Activated naive CD4-positive, alpha-beta T cell treated with anti-CD3 and anti-CD28 coated beads, Interleukin-2, amount 50 U/mL, for 24 hours (primary cell): Measurements from ENCODE around the gene FAM81B.
"Not testable (repeated sequence)": the region's sequence is repeated elsewhere in the genome, so short reads cannot be mapped to it uniquely, and the experiment has no call there.

Experiments
- H3K27ac Mint-ChIP-seq: one replicate; pipeline ENCODE4 v1.8.0; 2021; ENCODE audit warnings: mild to moderate bottlenecking, mixed read lengths
- H3K27me3 Mint-ChIP-seq: one replicate; pipeline ENCODE4 v1.8.0; 2021; ENCODE audit warnings: mixed read lengths
- H3K36me3 Mint-ChIP-seq: one replicate; pipeline ENCODE4 v1.8.0; 2021; ENCODE audit warnings: mixed read lengths
- H3K4me1 Mint-ChIP-seq: one replicate; pipeline ENCODE4 v1.8.0; 2021; ENCODE audit warnings: mixed read lengths
- H3K4me3 Mint-ChIP-seq: one replicate; pipeline ENCODE4 v1.8.0; 2021; ENCODE audit warnings: mild to moderate bottlenecking, mixed read lengths
- H3K9me3 Mint-ChIP-seq: one replicate; pipeline ENCODE4 v1.8.0; 2021; ENCODE audit warnings: mixed read lengths

FAM81B gene, protein sequence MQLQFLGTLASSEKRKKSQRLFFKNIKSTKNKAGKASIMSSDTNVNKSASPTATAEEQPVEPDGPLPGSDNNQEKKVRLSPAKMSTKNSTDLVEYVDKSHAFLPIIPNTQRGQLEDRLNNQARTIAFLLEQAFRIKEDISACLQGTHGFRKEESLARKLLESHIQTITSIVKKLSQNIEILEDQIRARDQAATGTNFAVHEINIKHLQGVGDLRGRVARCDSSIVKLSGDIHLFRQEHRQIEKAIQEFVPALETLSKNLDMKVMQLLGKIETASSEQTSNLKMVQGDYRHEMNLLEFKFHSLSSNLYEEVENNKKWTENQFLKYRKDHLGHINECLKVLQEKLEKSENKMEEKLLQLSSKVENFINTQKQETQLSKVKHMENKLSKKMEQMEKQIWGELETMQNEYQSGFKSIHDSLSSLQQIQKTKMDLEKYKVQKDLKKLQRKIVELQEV

GRCh38 chr5:95390812-95391492 lies at the start of gene FAM81B:
Gene FAM81B (plus strand): TSS chr5:95391366. CDS start chr5:95391390, 24 bp downstream.
- H3K36me3 Mint-ChIP-seq = peaks cover 2% of the 10 kb centered on the region
- H3K4me3 Mint-ChIP-seq = no peak within 1 kb of the TSS
- no peaks in the 10 kb centered on the region for H3K4me1 Mint-ChIP-seq
- H3K27ac Mint-ChIP-seq = no peak within 1 kb of the TSS
- H3K27me3 Mint-ChIP-seq = peaks cover 1% of the 10 kb centered on the region
- peaks cover 7% of the 10 kb centered on the region for H3K9me3 Mint-ChIP-seq

- H3K4me3 Mint-ChIP-seq, H3K27ac Mint-ChIP-seq, H3K9me3 Mint-ChIP-seq, H3K4me1 Mint-ChIP-seq, H3K27me3 Mint-ChIP-seq, H3K36me3 Mint-ChIP-seq: not testable (repeated sequence)
Measured at GRCh38 chr5:95341444-95341843, 49.7 kb upstream of the FAM81B start.

- H3K36me3 Mint-ChIP-seq = no peaks in the 10 kb centered on the region
- H3K27ac Mint-ChIP-seq = no peak overlapping the region
- H3K4me3 Mint-ChIP-seq = no peak overlapping the region
- H3K4me1 Mint-ChIP-seq = no peaks in the 10 kb centered on the region
- H3K9me3 Mint-ChIP-seq = peaks cover 6% of the 10 kb centered on the region
- peaks cover 1% of the 10 kb centered on the region for H3K27me3 Mint-ChIP-seq
Measured at GRCh38 chr5:95347506-95348120, 43.6 kb upstream of the FAM81B start.

DNA sequence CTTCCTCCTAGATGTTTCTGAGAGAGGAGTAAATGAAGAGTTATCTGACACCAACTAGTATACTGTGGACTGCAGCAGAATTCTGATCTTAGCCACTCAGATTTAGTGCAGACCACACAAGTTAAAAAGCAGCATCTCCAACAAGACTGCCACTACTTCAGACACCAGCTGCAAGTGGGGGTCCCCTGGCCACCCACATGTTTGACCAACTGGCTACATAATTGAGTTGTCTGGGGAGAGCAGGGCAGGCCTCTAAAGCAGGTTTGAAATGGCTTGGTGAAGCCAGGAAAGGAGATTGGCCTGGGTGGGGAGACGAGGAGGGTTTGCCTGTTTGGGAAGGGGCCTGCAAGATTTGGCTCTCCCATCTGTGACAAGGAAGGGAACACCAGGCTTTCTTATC lies 40.5 kb upstream of the FAM81B start:
- H3K4me1 Mint-ChIP-seq = no peaks in the 10 kb centered on the region
- H3K9me3 Mint-ChIP-seq = peaks cover 6% of the 10 kb centered on the region
- no peak overlapping the region for H3K4me3 Mint-ChIP-seq
- peaks cover 1% of the 10 kb centered on the region for H3K27me3 Mint-ChIP-seq
- H3K36me3 Mint-ChIP-seq = no peaks in the 10 kb centered on the region
- H3K27ac Mint-ChIP-seq = no peak overlapping the region

GRCh38 chr5:95352691-95353090 lies 38.5 kb upstream of the FAM81B start:
- peaks cover 5% of the 10 kb centered on the region for H3K27me3 Mint-ChIP-seq
- peaks cover 6% of the 10 kb centered on the region for H3K9me3 Mint-ChIP-seq
- H3K27ac Mint-ChIP-seq = no peak overlapping the region
- H3K36me3 Mint-ChIP-seq = no peaks in the 10 kb centered on the region
- no peaks in the 10 kb centered on the region for H3K4me1 Mint-ChIP-seq
- no peak overlapping the region for H3K4me3 Mint-ChIP-seq

DNA sequence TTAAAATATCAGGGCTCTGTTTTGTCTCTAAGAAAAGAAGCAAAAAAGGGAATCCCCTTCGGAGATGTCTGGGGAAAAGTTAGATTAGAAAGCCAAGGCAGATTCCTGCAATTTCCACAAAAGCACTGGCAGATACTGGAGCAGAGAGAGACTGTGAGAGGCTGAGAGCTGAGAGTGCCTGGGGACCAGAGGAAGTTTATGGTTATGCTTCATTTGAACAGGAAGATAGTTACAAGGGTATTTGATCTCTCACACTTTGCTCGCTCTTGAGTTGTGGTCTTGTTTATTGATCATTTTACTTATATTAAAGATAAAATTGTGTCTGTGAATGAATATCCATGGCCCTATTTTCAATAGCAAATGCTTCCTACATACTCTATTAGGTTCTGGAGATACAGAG lies 32.8 kb upstream of the FAM81B start:
- Mint-ChIP-seq H3K27me3 (peaks cover 6% of the 10 kb centered on the region), H3K4me1 (peaks cover 5% of the 10 kb centered on the region), H3K27ac (no peak overlapping the region), H3K4me3 (no peak overlapping the region), H3K9me3 (peaks cover 7% of the 10 kb centered on the region), H3K36me3 (no peaks in the 10 kb centered on the region)

- H3K4me1 Mint-ChIP-seq = peaks cover 5% of the 10 kb centered on the region
- H3K27me3 Mint-ChIP-seq = peaks cover 6% of the 10 kb centered on the region
- no peak overlapping the region for H3K4me3 Mint-ChIP-seq
- H3K36me3 Mint-ChIP-seq = no peaks in the 10 kb centered on the region
- peaks cover 7% of the 10 kb centered on the region for H3K9me3 Mint-ChIP-seq
- H3K27ac Mint-ChIP-seq = no peak overlapping the region
Measured at GRCh38 chr5:95358848-95359247, 32.3 kb upstream of the FAM81B start.

DNA sequence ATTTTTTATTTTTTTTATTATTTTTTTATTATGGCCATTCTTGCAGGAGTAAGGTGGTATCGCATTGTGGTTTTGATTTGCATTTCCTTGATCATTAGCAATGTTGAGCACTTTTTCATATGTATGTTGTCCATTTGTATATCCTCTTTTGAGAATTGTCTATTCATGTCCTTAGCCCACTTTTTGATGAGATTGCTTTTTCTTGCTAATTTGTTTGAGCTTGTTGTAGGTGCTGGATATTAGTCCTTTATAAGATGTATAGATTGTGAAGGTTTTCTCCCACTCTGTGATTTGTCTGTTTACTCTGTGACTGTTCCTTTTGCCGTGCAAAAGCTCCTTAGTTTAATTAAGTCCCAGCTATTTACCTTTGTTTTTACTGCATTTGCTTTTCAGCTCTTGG lies 30.5 kb upstream of the FAM81B start:
- not testable (repeated sequence) for H3K4me1 Mint-ChIP-seq, H3K4me3 Mint-ChIP-seq, H3K36me3 Mint-ChIP-seq, H3K27ac Mint-ChIP-seq, H3K27me3 Mint-ChIP-seq
- H3K9me3 Mint-ChIP-seq = peaks cover 16% of the 10 kb centered on the region

- Mint-ChIP-seq H3K36me3 (peaks cover 1% of the 10 kb centered on the region), H3K9me3 (peaks cover 16% of the 10 kb centered on the region), H3K4me1 (no peaks in the 10 kb centered on the region), H3K27me3 (peaks cover 11% of the 10 kb centered on the region), H3K4me3 (no peak overlapping the region), H3K27ac (no peak overlapping the region)
Measured at GRCh38 chr5:95365302-95366095, 25.7 kb upstream of the FAM81B start.

- no peak overlapping the region for H3K27ac Mint-ChIP-seq
- peaks cover under 1% of the 10 kb centered on the region for H3K36me3 Mint-ChIP-seq
- no peak overlapping the region for H3K4me3 Mint-ChIP-seq
- H3K4me1 Mint-ChIP-seq = no peaks in the 10 kb centered on the region
- peaks cover 11% of the 10 kb centered on the region for H3K27me3 Mint-ChIP-seq
- H3K9me3 Mint-ChIP-seq = peaks cover 2% of the 10 kb centered on the region
Measured at GRCh38 chr5:95369782-95370181, 21.4 kb upstream of the FAM81B start.

- Mint-ChIP-seq H3K4me3 (no peak overlapping the region), H3K36me3 (no peaks in the 10 kb centered on the region), H3K4me1 (no peaks in the 10 kb centered on the region), H3K27me3 (peaks cover 8% of the 10 kb centered on the region), H3K9me3 (no peaks in the 10 kb centered on the region), H3K27ac (no peak overlapping the region)
Measured at GRCh38 chr5:95374061-95374460, 17.1 kb upstream of the FAM81B start.

- Mint-ChIP-seq H3K4me1 (peaks cover 9% of the 10 kb centered on the region), H3K27ac (no peak overlapping the region), H3K9me3 (no peaks in the 10 kb centered on the region), H3K27me3 (peaks cover 4% of the 10 kb centered on the region), H3K4me3 (no peak overlapping the region), H3K36me3 (no peaks in the 10 kb centered on the region)
Measured at GRCh38 chr5:95375591-95375990, 15.6 kb upstream of the FAM81B start.

DNA sequence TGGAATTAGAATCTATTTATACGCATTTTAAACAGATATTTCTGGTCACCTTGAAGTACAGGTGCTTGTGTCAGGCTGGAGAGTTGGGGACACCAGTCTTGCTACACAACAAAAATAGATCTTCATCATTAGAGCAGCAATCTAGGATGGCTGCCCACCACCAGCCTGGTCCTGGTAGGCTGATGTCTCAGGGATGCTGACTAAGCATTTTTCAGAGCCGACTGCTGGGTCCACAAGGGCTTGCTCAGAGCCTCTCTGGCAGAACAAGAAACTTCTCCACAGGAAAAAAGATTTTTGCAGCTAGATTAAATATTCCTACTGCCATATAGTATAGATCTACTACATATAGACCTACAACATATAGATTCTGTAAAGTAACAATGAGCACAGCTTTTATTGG lies 12.0 kb upstream of the FAM81B start:
- Mint-ChIP-seq H3K27me3 (peaks cover 2% of the 10 kb centered on the region), H3K27ac (no peak overlapping the region), H3K9me3 (no peaks in the 10 kb centered on the region), H3K36me3 (no peaks in the 10 kb centered on the region), H3K4me3 (no peak overlapping the region), H3K4me1 (peaks cover 9% of the 10 kb centered on the region)

DNA sequence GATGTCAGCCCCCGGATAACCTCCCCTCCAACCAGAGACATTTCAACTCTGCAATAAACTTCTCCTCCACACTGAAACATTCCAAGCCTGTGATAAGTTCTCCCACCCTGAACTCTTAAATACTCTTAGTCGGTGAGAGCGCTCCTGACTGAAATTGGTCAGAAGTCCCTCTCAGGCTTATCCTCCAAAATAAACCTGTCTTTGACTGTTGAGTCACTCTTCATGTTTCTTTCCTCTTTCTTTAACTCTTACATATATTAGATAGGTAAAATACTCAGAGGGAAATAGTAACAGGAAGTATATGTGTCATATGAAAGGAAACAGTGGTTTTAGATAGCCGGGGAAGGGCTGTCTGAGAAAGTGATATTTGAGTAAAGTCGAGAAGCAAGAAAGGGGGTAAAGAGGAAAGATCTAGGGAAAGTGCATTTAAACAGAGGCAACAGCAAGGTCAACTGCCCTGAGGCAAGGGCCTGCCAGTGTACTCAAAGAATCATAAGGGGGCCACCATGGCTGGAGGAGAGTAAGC lies 11.0 kb upstream of the FAM81B start:
- Mint-ChIP-seq H3K9me3 (no peaks in the 10 kb centered on the region), H3K4me1 (peaks cover 9% of the 10 kb centered on the region), H3K4me3 (no peak overlapping the region), H3K36me3 (no peaks in the 10 kb centered on the region), H3K27ac (no peak overlapping the region), H3K27me3 (peaks cover 2% of the 10 kb centered on the region)

- H3K4me1 Mint-ChIP-seq = peaks cover 9% of the 10 kb centered on the region
- no peaks in the 10 kb centered on the region for H3K36me3 Mint-ChIP-seq
- no peak overlapping the region for H3K27ac Mint-ChIP-seq
- peaks cover 2% of the 10 kb centered on the region for H3K27me3 Mint-ChIP-seq
- no peak overlapping the region for H3K4me3 Mint-ChIP-seq
- H3K9me3 Mint-ChIP-seq = no peaks in the 10 kb centered on the region
Measured at GRCh38 chr5:95382801-95383200, 8.4 kb upstream of the FAM81B start.
